ENCODE data around the gene TNKS1BP1.

Gene TNKS1BP1

DNA sequence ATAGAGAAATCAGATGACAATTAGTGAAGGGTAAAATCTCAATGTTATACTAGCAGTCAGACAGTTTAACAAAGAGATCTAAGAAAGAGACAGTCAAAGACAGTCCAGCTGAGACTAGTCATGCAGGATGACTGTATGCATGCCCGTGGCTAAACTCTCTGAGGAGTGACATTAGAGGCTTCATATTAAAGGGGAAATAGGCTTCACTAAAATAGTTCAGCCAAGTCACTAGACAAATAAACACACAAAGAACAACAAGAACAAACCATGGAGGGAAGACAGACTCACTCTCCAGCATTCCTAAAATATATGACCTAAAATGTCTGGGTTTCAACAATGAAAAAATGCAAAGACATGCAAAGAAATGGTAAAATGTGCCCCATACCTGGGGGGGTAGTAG, 69.1 kb downstream of the TNKS1BP1 start:
- DNase-seq (ENCODE audit: low spot score) = no peak

DNA sequence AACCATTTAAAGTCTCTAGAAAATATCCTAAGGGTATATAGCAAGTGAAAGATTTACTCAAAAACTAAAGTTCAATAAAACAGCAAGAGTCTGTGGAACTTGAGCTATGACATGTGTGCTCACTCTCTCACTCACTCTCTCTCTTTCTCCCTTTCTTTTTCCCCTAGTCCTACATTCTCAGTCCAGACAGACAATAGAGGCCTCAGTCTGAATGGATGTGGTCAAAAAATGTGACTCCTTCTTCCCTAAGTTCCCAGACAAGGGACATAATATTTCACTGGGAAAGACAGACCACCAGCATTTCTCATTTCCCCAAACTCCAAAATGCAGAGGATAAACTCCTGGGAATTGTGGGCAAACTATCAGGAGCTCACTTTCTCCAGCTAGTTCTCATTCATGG, 70.1 kb downstream of the TNKS1BP1 start:
- DNase-seq (ENCODE audit: low spot score) = no peak

DNA sequence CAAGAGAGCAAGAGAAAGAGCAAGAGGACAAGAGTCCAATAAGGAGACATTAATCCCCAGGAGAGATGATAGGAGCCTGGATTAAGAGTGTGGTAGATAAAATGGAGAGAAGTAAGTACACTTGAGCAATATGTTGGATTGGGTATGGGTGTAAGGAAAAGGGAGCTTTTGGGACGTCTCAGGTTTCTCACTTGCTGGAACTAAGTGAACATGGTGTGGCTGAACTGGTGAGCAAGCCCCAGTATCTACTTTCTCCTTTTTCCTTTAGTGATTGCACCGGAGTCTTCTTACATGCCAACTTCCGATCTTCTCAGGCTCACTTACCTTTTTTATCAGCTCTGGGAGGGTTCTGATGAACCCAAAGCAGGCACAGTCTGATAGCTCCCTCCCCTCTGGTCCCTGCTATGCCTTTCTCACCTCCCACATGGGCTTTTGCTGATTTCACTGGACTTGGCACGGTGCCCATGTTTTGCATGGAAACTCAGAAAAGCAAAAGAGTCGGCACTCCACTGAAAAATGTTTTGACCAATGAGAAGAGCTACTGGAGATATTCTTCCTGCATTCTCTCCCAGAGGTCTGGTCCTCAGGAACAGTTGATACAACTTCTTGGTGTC, 73.2 kb downstream of the TNKS1BP1 start:
- DNase-seq (ENCODE audit: low spot score) = no peak

GRCh38 chr11:57251037-57251436, 73.7 kb downstream of the TNKS1BP1 start:
- DNase-seq (ENCODE audit: low spot score) = no peak

Data from LoVo (cell line).